HG03196 (cell line): ENCODE data around the gene CREB3L2.

ENCODE experiments used
- ATAC-seq: cut with Tn5 transposase; IDR thresholded peaks from one replicate; pipeline ENCODE4 v1.9.1; 2021; ENCODE audit not compliant: unreplicated experiment

CREB3L2 gene

DNA sequence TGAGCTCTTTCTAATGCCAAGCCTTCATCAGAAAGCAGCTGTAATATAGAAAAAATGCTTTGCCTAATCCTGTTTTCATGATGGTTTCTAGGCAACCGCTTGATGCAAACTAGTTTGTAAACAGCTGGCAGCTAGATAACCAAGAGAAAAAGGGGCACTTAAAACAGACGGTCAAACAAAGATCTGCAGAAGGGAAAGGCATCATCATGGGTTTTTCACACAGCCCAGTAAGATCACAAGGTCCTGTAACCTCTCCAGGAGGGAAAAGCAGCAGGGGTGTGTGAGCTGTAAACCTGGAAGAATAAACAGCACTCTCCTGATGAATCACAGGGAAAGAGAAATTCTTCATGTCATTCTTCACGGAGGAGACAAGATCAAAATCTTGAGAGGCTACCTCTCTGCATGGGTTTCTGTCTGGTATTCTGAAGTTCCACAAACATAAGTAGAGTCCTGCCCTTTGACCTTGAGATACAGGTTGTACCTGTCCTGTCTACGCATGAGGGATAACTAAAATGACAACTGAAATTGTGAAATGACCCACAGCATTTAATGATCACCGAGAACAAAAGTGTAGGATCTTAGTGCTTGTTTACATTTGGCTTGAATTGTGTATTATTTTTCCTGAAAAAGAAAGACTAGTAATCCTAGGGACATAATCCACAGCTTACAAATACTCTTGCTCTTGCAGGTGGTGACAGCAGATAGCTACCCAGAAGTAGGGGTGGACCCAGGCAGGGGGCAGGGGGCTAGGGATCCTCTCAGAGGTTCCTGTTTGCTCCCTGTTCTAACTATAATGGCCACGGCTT, 48.0 kb downstream of the CREB3L2 start:
- ATAC-seq, result no peak

- ATAC-seq, result no peak
Observed at GRCh38 chr7:137953043-137953664, 48.7 kb downstream of the CREB3L2 start.

GRCh38 chr7:137952426-137952805, 49.5 kb downstream of the CREB3L2 start:
- no peak for ATAC-seq

- ATAC-seq, result no peak
Observed at GRCh38 chr7:137951700-137952425, 50.0 kb downstream of the CREB3L2 start.

GRCh38 chr7:137950967-137951366, 50.9 kb downstream of the CREB3L2 start:
- ATAC-seq, result no peak

GRCh38 chr7:137950263-137950621, 51.6 kb downstream of the CREB3L2 start:
- ATAC-seq, result no peak

- no peak for ATAC-seq
Observed at GRCh38 chr7:137949416-137950262, 52.2 kb downstream of the CREB3L2 start.

DNA sequence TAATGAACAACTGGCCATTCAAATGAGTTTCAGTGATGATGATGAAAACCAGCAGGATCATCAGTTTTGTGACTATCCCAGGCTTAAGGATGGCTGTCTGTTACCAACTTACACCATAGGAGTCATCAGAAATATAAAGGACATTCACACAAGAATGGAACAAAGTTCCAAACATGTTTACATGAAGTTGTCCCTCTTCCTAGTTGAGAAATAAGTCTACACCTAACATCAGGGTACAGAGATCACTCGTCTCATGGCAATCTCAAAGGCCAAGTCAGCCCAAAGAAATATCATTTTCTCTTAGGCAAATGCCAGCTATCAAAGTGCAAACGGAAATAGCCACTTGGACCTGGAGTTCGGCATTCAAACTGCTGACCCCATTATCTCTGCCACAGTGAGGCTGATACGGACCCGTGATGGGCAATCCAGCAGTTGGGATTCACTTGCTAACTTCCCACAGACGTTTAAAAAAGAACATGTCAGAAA, 53.0 kb downstream of the CREB3L2 start:
- ATAC-seq, result no peak

- ATAC-seq, result no peak
Observed at GRCh38 chr7:137948083-137948844, 53.6 kb downstream of the CREB3L2 start.

DNA sequence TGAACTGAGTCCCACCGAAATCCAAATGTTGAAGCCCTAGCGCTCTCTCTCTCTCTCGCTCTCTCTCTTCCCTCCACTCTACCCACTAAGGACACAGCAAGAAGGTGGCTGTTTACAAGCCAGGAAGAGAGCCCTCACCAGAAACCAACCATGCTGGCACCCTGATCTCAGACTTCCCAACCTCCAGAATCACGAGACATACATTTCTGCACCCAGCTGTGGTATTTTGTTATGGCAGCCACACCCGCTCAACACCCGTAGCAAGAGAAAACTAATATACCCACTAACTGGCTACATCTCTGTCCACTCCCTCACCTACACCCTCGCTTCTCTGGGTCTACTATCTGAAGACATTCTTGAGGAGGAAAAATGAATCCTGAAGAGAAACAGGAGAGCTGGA, 54.8 kb downstream of the CREB3L2 start:
- no peak for ATAC-seq

- ATAC-seq, result no peak
Observed at GRCh38 chr7:137946011-137946410, 55.9 kb downstream of the CREB3L2 start.

GRCh38 chr7:137944168-137944567, 57.7 kb downstream of the CREB3L2 start:
- ATAC-seq, result no peak

- ATAC-seq, result no peak
Observed at GRCh38 chr7:137943132-137943551, 58.7 kb downstream of the CREB3L2 start.

DNA sequence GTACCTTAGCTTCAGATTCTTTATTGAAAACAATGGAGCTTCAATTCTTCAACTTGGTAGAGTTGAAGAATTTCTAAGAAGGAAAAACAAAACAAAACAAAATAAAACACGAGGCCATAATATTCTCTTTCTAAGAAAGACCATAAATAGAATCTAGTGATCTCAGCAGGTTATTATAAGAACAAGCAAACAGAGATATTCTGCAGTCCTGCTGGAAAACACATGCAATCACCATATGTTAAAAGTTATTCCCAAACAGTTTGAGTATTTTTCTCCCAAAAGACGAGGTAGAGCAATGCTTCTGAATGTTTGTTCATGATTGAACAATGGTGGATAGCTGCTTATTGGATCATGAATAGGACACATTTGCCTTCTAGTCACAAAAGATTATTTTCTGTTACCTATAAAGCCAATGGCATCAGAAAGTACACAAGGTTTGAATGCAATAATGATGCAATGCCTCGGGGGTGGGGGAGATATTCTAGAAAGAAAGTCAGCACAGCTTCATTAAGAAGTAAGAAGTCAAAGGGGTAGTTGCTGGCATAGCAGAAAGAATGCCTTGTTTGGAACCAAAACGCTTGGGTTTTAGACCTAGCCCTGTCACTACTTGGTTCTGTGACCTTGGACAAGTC, 59.3 kb downstream of the CREB3L2 start:
- no peak for ATAC-seq

DNA sequence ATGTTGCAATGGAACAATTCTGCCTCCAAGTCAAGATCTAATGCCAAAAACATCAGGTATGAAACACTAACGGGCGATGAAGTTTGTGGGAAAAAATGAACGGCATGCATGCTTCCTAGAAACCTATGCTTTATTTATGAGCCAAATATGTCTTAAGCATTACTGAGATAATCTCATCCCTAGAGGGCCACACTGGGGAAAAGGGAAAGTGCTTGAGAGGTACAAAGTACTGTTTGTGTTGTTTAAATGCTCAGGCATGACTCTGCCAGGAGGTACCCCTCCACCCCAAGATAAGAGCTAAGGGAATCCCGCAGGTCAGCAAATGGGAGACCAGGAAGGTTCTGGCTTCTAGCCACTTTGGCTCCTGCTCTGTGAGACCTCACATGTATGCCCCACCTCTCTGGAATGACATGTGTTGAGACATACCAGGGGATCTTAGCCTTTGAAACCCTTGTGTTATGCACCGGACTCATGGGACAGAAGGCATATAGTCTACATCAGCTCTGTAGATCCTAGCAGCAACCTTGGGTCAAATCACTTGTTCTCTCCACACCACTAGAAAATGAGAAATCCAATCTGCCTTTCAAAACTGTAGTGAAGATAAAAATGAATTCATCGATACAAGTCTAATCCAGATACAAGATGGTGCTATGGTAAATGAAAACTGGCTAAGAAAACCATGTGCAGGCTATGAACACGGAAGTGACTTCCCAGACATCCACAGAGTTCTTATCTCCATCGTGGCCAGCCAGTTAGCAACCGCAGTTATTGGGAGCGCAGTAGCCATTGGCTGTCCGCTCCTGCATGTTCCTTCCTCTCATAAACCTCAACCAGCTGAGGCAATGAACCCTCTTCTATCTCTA, 61.0 kb downstream of the CREB3L2 start:
- no peak for ATAC-seq

GRCh38 chr7:137940218-137940617, 61.7 kb downstream of the CREB3L2 start:
- no peak for ATAC-seq

DNA sequence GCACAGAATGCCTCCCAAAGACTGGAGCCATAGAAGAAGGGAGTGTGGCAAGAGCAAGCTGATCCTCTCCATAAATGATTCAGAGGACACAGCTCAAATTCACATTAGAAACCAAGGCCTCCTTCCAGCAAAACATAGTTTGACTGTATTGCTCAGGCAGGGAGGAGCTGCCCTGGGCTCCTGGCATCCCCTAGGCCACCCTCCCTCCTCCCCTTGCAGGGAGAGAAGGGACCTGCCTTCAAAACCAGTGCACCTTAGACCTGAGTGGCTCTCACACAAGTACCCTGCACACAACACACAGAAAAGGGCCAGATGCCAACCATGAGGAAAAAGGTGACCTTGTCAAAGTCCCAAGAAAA, 64.7 kb downstream of the CREB3L2 start:
- no peak for ATAC-seq

- no peak for ATAC-seq
Observed at GRCh38 chr7:137936509-137937201, 65.2 kb downstream of the CREB3L2 start.
